Measurements from ENCODE around the gene SLC6A12. TPM values are rescaled to one million over a fixed set of nuclear protein-coding genes. Genes with fewer than 3 reads are reported as not detected.
A peak's percentile ranks its signal among the peaks of the same experiment; 100 is the strongest.
"Not testable (repeated sequence)": the region's sequence is repeated elsewhere in the genome, so short reads cannot be mapped to it uniquely, and the experiment has no call there.

SLC6A12 gene
- total RNA-seq, 4 donors from 2014 or later = 0.57 TPM; not detected in 3

- no peak for TF ChIP-seq POLR2A (IDR thresholded peaks at IDR 0.05)
- TF ChIP-seq, protein P1, sequence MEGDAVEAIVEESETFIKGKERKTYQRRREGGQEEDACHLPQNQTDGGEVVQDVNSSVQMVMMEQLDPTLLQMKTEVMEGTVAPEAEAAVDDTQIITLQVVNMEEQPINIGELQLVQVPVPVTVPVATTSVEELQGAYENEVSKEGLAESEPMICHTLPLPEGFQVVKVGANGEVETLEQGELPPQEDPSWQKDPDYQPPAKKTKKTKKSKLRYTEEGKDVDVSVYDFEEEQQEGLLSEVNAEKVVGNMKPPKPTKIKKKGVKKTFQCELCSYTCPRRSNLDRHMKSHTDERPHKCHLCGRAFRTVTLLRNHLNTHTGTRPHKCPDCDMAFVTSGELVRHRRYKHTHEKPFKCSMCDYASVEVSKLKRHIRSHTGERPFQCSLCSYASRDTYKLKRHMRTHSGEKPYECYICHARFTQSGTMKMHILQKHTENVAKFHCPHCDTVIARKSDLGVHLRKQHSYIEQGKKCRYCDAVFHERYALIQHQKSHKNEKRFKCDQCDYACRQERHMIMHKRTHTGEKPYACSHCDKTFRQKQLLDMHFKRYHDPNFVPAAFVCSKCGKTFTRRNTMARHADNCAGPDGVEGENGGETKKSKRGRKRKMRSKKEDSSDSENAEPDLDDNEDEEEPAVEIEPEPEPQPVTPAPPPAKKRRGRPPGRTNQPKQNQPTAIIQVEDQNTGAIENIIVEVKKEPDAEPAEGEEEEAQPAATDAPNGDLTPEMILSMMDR (IDR thresholded peaks at IDR 0.05) = no peak
- Histone ChIP-seq H3K27me3 (peaks cover 0 to 64% (median 0%) of the 10 kb centered on the region in 4 donors), H3K9me3 (no peaks in the 10 kb centered on the region), H3K36me3 (no peaks in the 10 kb centered on the region), H3K27ac (no peak overlapping the region), H3K4me1 (no peaks in the 10 kb centered on the region), H3K4me3 (no peak overlapping the region)
- intact Hi-C loops (cut with DNase I) = no loop called here
- 69 to 72% methylated on average over 26 of the region's 30 CpGs for WGBS, 2 donors
- no peak for DNase-seq
These were observed 5.0 kb upstream of the SLC6A12 start for GRCh38 chr12:218728-219590.

- 82 to 85% methylated on average over 4 to 5 of the region's 5 CpGs for WGBS, 2 donors
- Histone ChIP-seq H3K9me3 (no peaks in the 10 kb centered on the region), H3K4me1 (peaks cover 2 to 7% (median 3%) of the 10 kb centered on the region in 3 donors), H3K4me3 (no peak overlapping the region), H3K36me3 (no peaks in the 10 kb centered on the region), H3K27me3 (peaks cover 0 to 71% (median 0%) of the 10 kb centered on the region in 4 donors), H3K27ac (no peak overlapping the region)
- TF ChIP-seq, protein P1 (IDR thresholded peaks at IDR 0.05) = no peak
- TF ChIP-seq POLR2A (IDR thresholded peaks at IDR 0.05) = no peak
- DNase-seq = no peak
- intact Hi-C loops (cut with DNase I) = no loop called here
These were observed 4.3 kb upstream of the SLC6A12 start for GRCh38 chr12:218221-218620.

GRCh38 chr12:217029-217428 lies 3.1 kb upstream of the SLC6A12 start:
- DNase-seq; intact Hi-C loops (cut with DNase I); H3K36me3 ChIP-seq; H3K4me3 ChIP-seq; H3K9me3 ChIP-seq; H3K27ac ChIP-seq: not testable (repeated sequence)
- WGBS, 2 donors = 73 to 74% methylated on average over 6 of the region's 6 CpGs
- Histone ChIP-seq H3K27me3 (peaks cover 0 to 76% (median 0%) of the 10 kb centered on the region in 4 donors), H3K4me1 (peaks cover 3 to 14% (median 5%) of the 10 kb centered on the region in 3 donors)

DNA sequence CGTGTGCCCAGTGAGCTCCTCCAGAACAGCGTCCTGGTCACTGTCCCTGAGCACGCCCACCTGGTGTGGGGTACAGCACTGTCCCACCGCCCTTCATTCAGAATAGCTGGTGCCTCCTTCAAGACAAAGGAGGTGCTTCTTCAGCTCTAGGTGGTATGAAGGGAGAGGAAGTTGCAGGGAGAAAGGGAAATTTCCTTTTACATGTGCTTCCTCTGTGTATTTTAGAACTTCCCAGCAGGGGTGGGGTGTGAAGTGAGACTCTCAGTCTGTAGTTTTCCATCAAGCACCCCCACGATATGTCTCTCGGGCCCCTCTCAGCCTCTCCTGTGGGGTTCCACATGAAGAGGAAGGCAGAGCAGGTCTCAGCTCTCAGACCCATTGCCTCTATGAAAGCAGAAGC lies 1.2 kb upstream of the SLC6A12 start:
- no peak overlapping the region for H3K27ac ChIP-seq
- H3K4me3 ChIP-seq = no peak overlapping the region
- H3K9me3 ChIP-seq = no peaks in the 10 kb centered on the region
- intact Hi-C loops (cut with DNase I) = no loop called here
- no peak for TF ChIP-seq POLR2A (IDR thresholded peaks at IDR 0.05)
- TF ChIP-seq, protein P1 (IDR thresholded peaks at IDR 0.05) = no peak
- H3K36me3 ChIP-seq = no peaks in the 10 kb centered on the region
- DNase-seq = no peak
- 53 to 85% methylated on average over 3 to 5 of the region's 6 CpGs for WGBS, 2 donors
- peaks cover 3 to 14% (median 5%) of the 10 kb centered on the region in 3 donors for H3K4me1 ChIP-seq
- peaks cover 0 to 78% (median 0%) of the 10 kb centered on the region in 4 donors for H3K27me3 ChIP-seq

GRCh38 chr12:213527-213932 lies 427 bp downstream of the SLC6A12 start:
- Histone ChIP-seq H3K27ac (no peak overlapping the region), H3K4me3 (peak overlapping the region in 1 of 4 donors; percentile 26), H3K27me3 (peaks cover 0 to 80% (median 0%) of the 10 kb centered on the region in 4 donors), H3K9me3 (no peaks in the 10 kb centered on the region), H3K36me3 (no peaks in the 10 kb centered on the region), H3K4me1 (peaks cover 3 to 14% (median 5%) of the 10 kb centered on the region in 3 donors)
- no peak for TF ChIP-seq POLR2A (IDR thresholded peaks at IDR 0.05)
- TF ChIP-seq, protein P1 (IDR thresholded peaks at IDR 0.05) = no peak
- no peak for DNase-seq
- intact Hi-C loops (cut with DNase I) = no loop called here
- WGBS, 2 donors = 20 to 31% methylated on average over 9 to 10 of the region's 12 CpGs
